Mesothelial cell of epicardium (in vitro differentiated cells): ENCODE results near the gene GPR155. TPM values are rescaled to one million over a fixed set of nuclear protein-coding genes. Genes with fewer than 3 reads are reported as not detected.

Experiments used
- DNase-seq, 2 experiments: peaks; one replicate each; pipeline ENCODE4 v3.0.0; 2021; ENCODE audit warnings: low spot score in 2 of 2; ENCODE audit not compliant: unreplicated experiment in 2 of 2
- H3K27ac Mint-ChIP-seq: 2 replicates; pipeline ENCODE4 v1.8.0; 2021; ENCODE audit warnings: mixed read lengths
- H3K27me3 Mint-ChIP-seq: 2 replicates; pipeline ENCODE4 v1.8.0; 2021; ENCODE audit warnings: low read depth, mixed read lengths
- H3K36me3 Mint-ChIP-seq: 2 replicates; pipeline ENCODE4 v1.8.0; 2021; ENCODE audit warnings: mixed read lengths
- H3K4me1 Mint-ChIP-seq: 2 replicates; pipeline ENCODE4 v1.8.0; 2021; ENCODE audit warnings: mixed read lengths
- H3K4me3 Mint-ChIP-seq: 2 replicates; pipeline ENCODE4 v1.8.0; 2021; ENCODE audit warnings: mild to moderate bottlenecking, moderate library complexity, mixed read lengths
- H3K9me3 Mint-ChIP-seq: 2 replicates; pipeline ENCODE4 v1.8.0; 2021; ENCODE audit warnings: mixed read lengths
- total RNA-seq: library from RNA; stranded (reverse); gene quantifications from 3 replicates; pipeline ENCODE4 v1.2.1, GENCODE V29; 2021
- TF ChIP-seq, protein P1 (sequence below): fragments of 200-600 bp; sonication (generic); IDR thresholded peaks from one replicate; pipeline ENCODE4 v1.5.0; 2021; ENCODE audit warnings: antibody characterized with exemption; ENCODE audit not compliant: unreplicated experiment

Gene GPR155
- total RNA-seq, 1 donor from 2014 or later: 4.4 TPM

DNA sequence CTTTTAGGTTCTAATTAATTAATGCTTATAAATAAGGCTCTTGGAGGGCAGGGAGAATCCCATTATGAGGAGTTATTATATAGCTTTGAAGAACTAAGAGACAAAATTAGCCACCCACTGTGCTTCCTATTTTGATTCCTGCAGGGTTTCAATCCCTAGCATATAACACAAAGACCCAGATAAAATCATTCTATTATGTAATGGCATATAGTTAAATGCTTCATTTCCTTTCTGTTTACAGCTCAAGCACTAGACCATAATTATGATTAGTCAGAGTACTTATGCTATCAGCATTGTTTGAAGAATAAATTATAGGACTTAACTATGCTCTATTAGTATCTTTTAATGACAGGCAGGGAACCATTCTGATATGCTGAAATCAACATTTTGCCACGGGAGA, 9.1 kb downstream of the GPR155 start:
- TF ChIP-seq, protein P1, sequence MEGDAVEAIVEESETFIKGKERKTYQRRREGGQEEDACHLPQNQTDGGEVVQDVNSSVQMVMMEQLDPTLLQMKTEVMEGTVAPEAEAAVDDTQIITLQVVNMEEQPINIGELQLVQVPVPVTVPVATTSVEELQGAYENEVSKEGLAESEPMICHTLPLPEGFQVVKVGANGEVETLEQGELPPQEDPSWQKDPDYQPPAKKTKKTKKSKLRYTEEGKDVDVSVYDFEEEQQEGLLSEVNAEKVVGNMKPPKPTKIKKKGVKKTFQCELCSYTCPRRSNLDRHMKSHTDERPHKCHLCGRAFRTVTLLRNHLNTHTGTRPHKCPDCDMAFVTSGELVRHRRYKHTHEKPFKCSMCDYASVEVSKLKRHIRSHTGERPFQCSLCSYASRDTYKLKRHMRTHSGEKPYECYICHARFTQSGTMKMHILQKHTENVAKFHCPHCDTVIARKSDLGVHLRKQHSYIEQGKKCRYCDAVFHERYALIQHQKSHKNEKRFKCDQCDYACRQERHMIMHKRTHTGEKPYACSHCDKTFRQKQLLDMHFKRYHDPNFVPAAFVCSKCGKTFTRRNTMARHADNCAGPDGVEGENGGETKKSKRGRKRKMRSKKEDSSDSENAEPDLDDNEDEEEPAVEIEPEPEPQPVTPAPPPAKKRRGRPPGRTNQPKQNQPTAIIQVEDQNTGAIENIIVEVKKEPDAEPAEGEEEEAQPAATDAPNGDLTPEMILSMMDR: no peak
- H3K4me1 Mint-ChIP-seq: no peaks in the 10 kb centered on the region

DNA sequence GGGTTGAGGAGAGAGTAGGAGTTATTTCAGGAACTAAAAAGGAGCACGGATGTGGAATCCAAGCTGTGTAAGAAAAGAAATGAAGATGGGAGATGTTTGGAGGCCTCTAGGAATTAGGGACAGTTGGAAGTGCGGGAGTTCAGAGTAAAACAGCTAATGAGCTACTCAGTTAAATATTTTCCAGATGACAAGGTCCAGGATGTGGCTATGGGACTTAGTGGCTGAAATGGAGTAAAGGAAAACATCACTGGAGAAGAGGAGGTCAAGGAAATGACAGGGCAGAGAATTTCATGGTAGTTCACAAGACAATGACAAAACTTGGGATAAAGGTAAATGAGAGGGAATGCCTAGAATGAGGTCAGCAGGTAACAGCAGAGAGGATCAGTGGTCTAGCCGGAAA, 13.0 kb downstream of the GPR155 start:
- TF ChIP-seq, protein P1: no peak
- H3K9me3 Mint-ChIP-seq: no peaks in the 10 kb centered on the region

More for the DNA sequence above, 9.1 kb downstream of the GPR155 start:
- DNase-seq: no peak
- H3K9me3 Mint-ChIP-seq: no peaks in the 10 kb centered on the region
- peaks cover 5% of the 10 kb centered on the region for H3K36me3 Mint-ChIP-seq
- H3K27me3 Mint-ChIP-seq: no peaks in the 10 kb centered on the region
- no peak overlapping the region for H3K27ac Mint-ChIP-seq
- H3K4me3 Mint-ChIP-seq: no peak overlapping the region

DNA sequence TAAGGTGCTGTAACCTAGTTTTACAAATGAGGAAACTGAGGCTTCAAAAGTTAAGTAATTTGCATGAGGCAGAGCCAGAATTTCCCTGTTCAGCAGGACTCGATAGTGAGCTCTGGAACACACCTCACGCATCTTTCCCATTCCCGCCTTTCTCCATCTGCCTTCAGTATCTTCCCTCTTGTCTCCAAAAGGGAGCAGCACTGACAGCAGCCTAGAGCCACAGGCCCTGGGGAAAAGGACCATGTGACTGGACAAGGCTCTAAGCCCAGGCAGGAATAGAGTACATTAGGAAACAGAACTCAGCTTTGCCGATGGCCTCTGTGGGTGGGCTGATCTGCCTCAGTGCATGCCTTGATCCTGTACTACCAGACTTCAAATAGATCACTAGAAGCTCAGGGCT, 21.5 kb downstream of the GPR155 start:
- Mint-ChIP-seq H3K9me3 (no peaks in the 10 kb centered on the region), H3K4me1 (no peaks in the 10 kb centered on the region), H3K36me3 (no peaks in the 10 kb centered on the region), H3K27ac (no peak overlapping the region), H3K4me3 (no peak overlapping the region), H3K27me3 (no peaks in the 10 kb centered on the region)
- TF ChIP-seq, protein P1: no peak
- no peak for DNase-seq

More for the DNA sequence above, 13.0 kb downstream of the GPR155 start:
- H3K36me3 Mint-ChIP-seq: peaks cover 2% of the 10 kb centered on the region
- no peak for DNase-seq
- H3K27me3 Mint-ChIP-seq: no peaks in the 10 kb centered on the region
- H3K4me1 Mint-ChIP-seq: no peaks in the 10 kb centered on the region
- no peak overlapping the region for H3K4me3 Mint-ChIP-seq
- H3K27ac Mint-ChIP-seq: no peak overlapping the region

DNA sequence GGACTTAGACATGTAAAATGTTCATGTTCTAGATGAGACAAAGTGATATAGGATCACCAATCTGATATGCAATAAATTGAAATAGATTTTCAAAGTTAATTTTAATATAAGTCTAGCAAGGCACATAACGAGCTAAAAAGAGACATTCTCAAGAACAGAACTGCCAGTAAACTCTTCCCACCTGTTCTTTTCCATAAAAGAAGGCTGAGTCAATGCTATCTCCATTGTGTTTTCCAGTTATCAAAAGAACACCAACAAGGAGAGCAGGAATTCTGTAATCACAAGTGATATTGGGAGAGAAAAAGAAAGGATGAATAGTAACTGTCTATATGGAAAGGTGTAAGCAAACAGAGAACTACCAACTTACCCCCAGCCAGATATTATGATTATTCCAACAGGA, 25.6 kb downstream of the GPR155 start:
- H3K4me1 Mint-ChIP-seq: no peaks in the 10 kb centered on the region
- no peak overlapping the region for H3K4me3 Mint-ChIP-seq
- no peaks in the 10 kb centered on the region for H3K27me3 Mint-ChIP-seq
- H3K27ac Mint-ChIP-seq: no peak overlapping the region
- TF ChIP-seq, protein P1: no peak
- no peaks in the 10 kb centered on the region for H3K9me3 Mint-ChIP-seq
- no peak for DNase-seq
- H3K36me3 Mint-ChIP-seq: peaks cover 1% of the 10 kb centered on the region

DNA sequence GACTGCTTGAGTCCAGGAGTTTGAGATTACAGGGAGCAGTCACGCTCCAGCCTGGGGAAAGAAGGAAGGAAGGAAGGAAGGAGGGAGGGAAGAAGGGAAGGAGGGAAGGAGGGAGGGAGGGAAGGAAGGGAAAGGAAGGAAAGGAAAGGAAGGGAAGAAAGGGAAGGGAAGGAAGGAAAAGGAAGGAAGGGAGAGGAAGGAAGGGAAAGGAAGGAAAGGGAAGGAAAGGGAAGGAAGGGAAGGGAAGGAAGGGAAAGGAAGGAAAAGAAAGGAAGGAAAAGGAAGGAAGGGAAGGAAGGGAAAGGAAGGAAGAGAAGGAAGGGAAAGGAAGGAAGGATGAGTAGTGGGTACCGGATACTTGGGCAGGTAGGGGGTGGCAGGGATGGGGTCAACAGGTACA, 32.3 kb downstream of the GPR155 start:
- H3K9me3 Mint-ChIP-seq: no peaks in the 10 kb centered on the region
- H3K36me3 Mint-ChIP-seq: peaks cover 6% of the 10 kb centered on the region
- TF ChIP-seq, protein P1: no peak
- H3K4me1 Mint-ChIP-seq: peaks cover 4% of the 10 kb centered on the region
- H3K27ac Mint-ChIP-seq: no peak overlapping the region
- no peaks in the 10 kb centered on the region for H3K27me3 Mint-ChIP-seq
- no peak overlapping the region for H3K4me3 Mint-ChIP-seq
- DNase-seq: no peak
